Measurements from ENCODE around the gene AIFM3. TPM values are rescaled to one million over a fixed set of nuclear protein-coding genes. Genes with fewer than 3 reads are reported as not detected.

AIFM3 gene
- total RNA-seq, 2 donors from 2014 or later, result 0.34 to 1.2 TPM

- H3K4me1 Mint-ChIP-seq, result peaks cover 17% of the 10 kb centered on the region
- no peaks in the 10 kb centered on the region for H3K9me3 ChIP-seq (ENCODE audit: control insufficient read depth, low read length, poor library complexity, severe bottlenecking)
- H3K27me3 Mint-ChIP-seq, result no peaks in the 10 kb centered on the region
- no peak overlapping the region for H3K4me3 Mint-ChIP-seq
- DNase-seq (no peak), ATAC-seq (no peak)
- no peak overlapping the region for H3K27ac Mint-ChIP-seq
- no peaks in the 10 kb centered on the region for H3K36me3 Mint-ChIP-seq (ENCODE audit: low read depth)
Measured at GRCh38 chr22:21010426-21011113, 43.5 kb downstream of the AIFM3 start.

- no peaks in the 10 kb centered on the region for H3K27me3 Mint-ChIP-seq
- H3K36me3 Mint-ChIP-seq (ENCODE audit: low read depth), result no peaks in the 10 kb centered on the region
- no peak for DNase-seq
- no peaks in the 10 kb centered on the region for H3K9me3 ChIP-seq (ENCODE audit: control insufficient read depth, low read length, poor library complexity, severe bottlenecking)
- peak overlapping the region; percentile 86 for H3K27ac Mint-ChIP-seq
- peaks cover 26% of the 10 kb centered on the region for H3K4me1 Mint-ChIP-seq
- ATAC-seq, result no peak
- peak overlapping the region; percentile 87 for H3K4me3 Mint-ChIP-seq
Measured at GRCh38 chr22:21012446-21013407, 45.7 kb downstream of the AIFM3 start.

GRCh38 chr22:21013657-21014201, 46.7 kb downstream of the AIFM3 start:
- H3K9me3 ChIP-seq (ENCODE audit: control insufficient read depth, low read length, poor library complexity, severe bottlenecking), result no peaks in the 10 kb centered on the region
- DNase-seq (no peak), ATAC-seq (no peak)
- Mint-ChIP-seq H3K4me1 (peaks cover 26% of the 10 kb centered on the region), H3K4me3 (peak overlapping the region; percentile 87), H3K27ac (peak overlapping the region; percentile 86), H3K36me3 (ENCODE audit: low read depth) (no peaks in the 10 kb centered on the region), H3K27me3 (no peaks in the 10 kb centered on the region)

GRCh38 chr22:21014202-21014725, 47.2 kb downstream of the AIFM3 start:
- ATAC-seq, result peak; percentile 92
- Mint-ChIP-seq H3K36me3 (ENCODE audit: low read depth) (no peaks in the 10 kb centered on the region), H3K4me1 (peaks cover 28% of the 10 kb centered on the region), H3K27ac (peak overlapping the region; percentile 86), H3K27me3 (no peaks in the 10 kb centered on the region), H3K4me3 (peak overlapping the region; percentile 87)
- no peaks in the 10 kb centered on the region for H3K9me3 ChIP-seq (ENCODE audit: control insufficient read depth, low read length, poor library complexity, severe bottlenecking)
- peak; percentile 68 to 78 (median 70) for DNase-seq

GRCh38 chr22:21014726-21015465, 47.8 kb downstream of the AIFM3 start, which contains the start of gene P2RX6:
Gene P2RX6 (plus strand): TSS chr22:21015165. CDS start chr22:21015175, 10 bp downstream.
- DNase-seq (no peak), ATAC-seq (no peak)
- H3K36me3 Mint-ChIP-seq (ENCODE audit: low read depth), result no peaks in the 10 kb centered on the region
- H3K27me3 Mint-ChIP-seq, result no peaks in the 10 kb centered on the region
- peak within 1 kb of the TSS; percentile 86 for H3K27ac Mint-ChIP-seq
- H3K9me3 ChIP-seq (ENCODE audit: control insufficient read depth, low read length, poor library complexity, severe bottlenecking), result no peaks in the 10 kb centered on the region
- peak within 1 kb of the TSS; percentile 87 for H3K4me3 Mint-ChIP-seq
- H3K4me1 Mint-ChIP-seq, result peaks cover 28% of the 10 kb centered on the region

- H3K27me3 Mint-ChIP-seq, result no peaks in the 10 kb centered on the region
- H3K27ac Mint-ChIP-seq, result peak overlapping the region; percentile 86
- ATAC-seq, result no peak
- DNase-seq, result no peak
- peak overlapping the region; percentile 87 for H3K4me3 Mint-ChIP-seq
- no peaks in the 10 kb centered on the region for H3K36me3 Mint-ChIP-seq (ENCODE audit: low read depth)
- peaks cover 28% of the 10 kb centered on the region for H3K4me1 Mint-ChIP-seq
- no peaks in the 10 kb centered on the region for H3K9me3 ChIP-seq (ENCODE audit: control insufficient read depth, low read length, poor library complexity, severe bottlenecking)
Measured at GRCh38 chr22:21015466-21016006, 48.5 kb downstream of the AIFM3 start.

DNA sequence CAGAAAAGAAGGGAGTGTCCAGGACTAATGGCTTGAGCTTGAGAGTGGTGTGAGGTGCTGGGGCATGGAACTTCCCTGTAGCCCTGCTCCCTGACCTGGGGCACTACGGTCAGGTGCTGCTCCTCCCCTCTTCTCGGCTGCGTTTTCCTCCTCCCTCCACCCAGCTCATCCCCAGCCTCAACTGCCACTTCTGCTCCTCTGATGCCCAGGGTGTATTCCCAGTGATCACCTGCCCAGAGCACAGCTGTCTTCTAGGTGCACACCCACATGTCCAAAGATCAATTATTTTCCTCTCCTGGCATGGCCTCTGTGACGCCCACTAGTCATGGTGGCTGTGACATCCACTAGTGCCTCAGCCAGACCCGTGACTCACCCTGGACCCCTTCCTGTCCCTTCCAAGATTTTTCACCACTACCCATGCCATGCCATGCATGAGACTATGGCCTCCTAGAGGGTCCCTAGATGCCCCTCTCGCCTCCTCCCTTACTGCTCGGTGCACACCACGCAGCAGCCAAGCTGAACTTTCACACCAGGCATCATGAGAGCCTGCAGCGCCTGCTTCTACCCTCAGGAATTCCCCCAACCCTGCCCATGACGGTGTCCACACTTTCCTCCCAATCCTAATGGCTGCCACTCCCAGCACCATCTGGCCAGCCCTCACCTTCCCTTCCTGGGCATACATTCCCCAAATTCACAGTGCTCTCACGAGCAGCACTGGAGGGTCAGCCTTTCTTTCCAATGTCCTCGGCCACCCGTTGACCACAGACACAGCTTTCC, 49.8 kb downstream of the AIFM3 start:
- H3K27me3 Mint-ChIP-seq, result no peaks in the 10 kb centered on the region
- DNase-seq, result no peak
- H3K9me3 ChIP-seq (ENCODE audit: control insufficient read depth, low read length, poor library complexity, severe bottlenecking), result no peaks in the 10 kb centered on the region
- H3K4me3 Mint-ChIP-seq, result peak overlapping the region; percentile 62
- H3K4me1 Mint-ChIP-seq, result peaks cover 28% of the 10 kb centered on the region
- ATAC-seq, result no peak
- H3K36me3 Mint-ChIP-seq (ENCODE audit: low read depth), result no peaks in the 10 kb centered on the region
- peak overlapping the region; percentile 85 for H3K27ac Mint-ChIP-seq

- H3K9me3 ChIP-seq (ENCODE audit: control insufficient read depth, low read length, poor library complexity, severe bottlenecking), result no peaks in the 10 kb centered on the region
- H3K36me3 Mint-ChIP-seq (ENCODE audit: low read depth), result no peaks in the 10 kb centered on the region
- peak overlapping the region; percentile 85 for H3K27ac Mint-ChIP-seq
- H3K27me3 Mint-ChIP-seq, result no peaks in the 10 kb centered on the region
- no peak overlapping the region for H3K4me3 Mint-ChIP-seq
- peaks cover 26% of the 10 kb centered on the region for H3K4me1 Mint-ChIP-seq
- ATAC-seq (no peak), DNase-seq (no peak)
Measured at GRCh38 chr22:21018314-21018713, 51.3 kb downstream of the AIFM3 start.

- peaks cover 21% of the 10 kb centered on the region for H3K4me1 Mint-ChIP-seq
- no peak for DNase-seq
- H3K27ac Mint-ChIP-seq, result peak overlapping the region; percentile 21
- no peaks in the 10 kb centered on the region for H3K36me3 Mint-ChIP-seq (ENCODE audit: low read depth)
- H3K9me3 ChIP-seq (ENCODE audit: control insufficient read depth, low read length, poor library complexity, severe bottlenecking), result no peaks in the 10 kb centered on the region
- peak; percentile 48 for ATAC-seq
- H3K4me3 Mint-ChIP-seq, result no peak overlapping the region
- H3K27me3 Mint-ChIP-seq, result no peaks in the 10 kb centered on the region
Measured at GRCh38 chr22:21020802-21021429, 53.9 kb downstream of the AIFM3 start.

- Mint-ChIP-seq H3K4me1 (peaks cover 12% of the 10 kb centered on the region), H3K36me3 (ENCODE audit: low read depth) (no peaks in the 10 kb centered on the region), H3K27ac (no peak overlapping the region), H3K27me3 (no peaks in the 10 kb centered on the region), H3K4me3 (no peak overlapping the region)
- DNase-seq (no peak), ATAC-seq (no peak)
- no peaks in the 10 kb centered on the region for H3K9me3 ChIP-seq (ENCODE audit: control insufficient read depth, low read length, poor library complexity, severe bottlenecking)
Measured at GRCh38 chr22:21022507-21022906, 55.5 kb downstream of the AIFM3 start.

- H3K27ac Mint-ChIP-seq, result no peak overlapping the region
- H3K36me3 Mint-ChIP-seq (ENCODE audit: low read depth), result no peaks in the 10 kb centered on the region
- no peaks in the 10 kb centered on the region for H3K9me3 ChIP-seq (ENCODE audit: control insufficient read depth, low read length, poor library complexity, severe bottlenecking)
- ATAC-seq (no peak), DNase-seq (no peak)
- H3K4me1 Mint-ChIP-seq, result peaks cover 12% of the 10 kb centered on the region
- no peak overlapping the region for H3K4me3 Mint-ChIP-seq
- no peaks in the 10 kb centered on the region for H3K27me3 Mint-ChIP-seq
Measured at GRCh38 chr22:21022955-21023614, 56.0 kb downstream of the AIFM3 start.

Data from T-helper 17 cell (primary cell).